GM12873 (cell line): ENCODE data around the gene BTBD8.

ENCODE experiments used
- TF ChIP-seq, protein P1 (sequence below): IDR thresholded peaks from 2 replicates; pipeline ENCODE4 v1.5.1; 2012; ENCODE audit warnings: low read depth, mild to moderate bottlenecking, moderate library complexity, low read length, control low read depth; ENCODE audit not compliant: insufficient read depth; ENCODE audit errors: missing control alignments

The BTBD8 gene

DNA sequence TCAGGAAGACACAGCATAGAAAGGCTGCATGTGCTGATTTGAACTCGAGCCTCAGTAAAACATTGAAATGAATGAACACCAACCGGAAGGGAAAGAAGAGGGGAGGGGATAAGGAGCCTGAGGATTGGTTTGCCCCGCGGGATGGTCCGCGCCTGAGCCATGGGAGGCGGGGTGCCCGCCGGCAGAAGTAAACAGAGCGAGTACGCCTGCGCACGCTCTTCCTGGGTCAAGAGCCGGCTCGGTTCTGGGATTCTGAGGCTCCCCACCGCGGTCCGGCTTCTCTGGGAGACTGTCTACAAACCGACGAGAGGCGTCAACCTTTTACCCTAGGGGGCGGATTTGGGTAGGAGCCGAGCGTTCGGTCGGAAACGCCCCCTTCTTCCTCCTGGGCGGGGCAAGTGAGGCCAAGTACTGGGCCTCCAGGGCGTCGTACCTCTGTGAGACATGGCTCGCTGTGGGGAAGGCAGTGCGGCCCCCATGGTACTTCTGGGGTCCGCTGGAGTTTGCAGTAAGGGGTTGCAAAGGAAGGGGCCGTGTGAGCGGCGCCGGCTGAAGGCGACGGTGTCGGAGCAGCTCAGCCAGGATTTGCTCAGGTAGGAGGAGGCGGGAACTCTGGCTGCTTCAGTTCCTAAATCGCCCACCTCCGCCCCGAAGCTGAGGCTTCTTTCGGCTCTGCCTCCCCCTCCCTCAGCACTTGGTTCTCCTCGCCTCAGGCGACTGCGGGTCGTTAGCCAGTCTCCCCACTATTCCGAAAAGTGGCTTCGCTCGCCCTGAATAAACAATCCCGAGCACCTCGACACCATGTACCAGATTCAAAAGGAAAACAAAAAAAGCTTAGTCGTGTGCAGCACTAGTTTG is at the start of gene BTBD8:
Gene BTBD8 (plus strand): TSS at position 218 of the 858 bp plus-strand sequence. CDS start 227 bp downstream, at position 445.
- TF ChIP-seq, protein P1, sequence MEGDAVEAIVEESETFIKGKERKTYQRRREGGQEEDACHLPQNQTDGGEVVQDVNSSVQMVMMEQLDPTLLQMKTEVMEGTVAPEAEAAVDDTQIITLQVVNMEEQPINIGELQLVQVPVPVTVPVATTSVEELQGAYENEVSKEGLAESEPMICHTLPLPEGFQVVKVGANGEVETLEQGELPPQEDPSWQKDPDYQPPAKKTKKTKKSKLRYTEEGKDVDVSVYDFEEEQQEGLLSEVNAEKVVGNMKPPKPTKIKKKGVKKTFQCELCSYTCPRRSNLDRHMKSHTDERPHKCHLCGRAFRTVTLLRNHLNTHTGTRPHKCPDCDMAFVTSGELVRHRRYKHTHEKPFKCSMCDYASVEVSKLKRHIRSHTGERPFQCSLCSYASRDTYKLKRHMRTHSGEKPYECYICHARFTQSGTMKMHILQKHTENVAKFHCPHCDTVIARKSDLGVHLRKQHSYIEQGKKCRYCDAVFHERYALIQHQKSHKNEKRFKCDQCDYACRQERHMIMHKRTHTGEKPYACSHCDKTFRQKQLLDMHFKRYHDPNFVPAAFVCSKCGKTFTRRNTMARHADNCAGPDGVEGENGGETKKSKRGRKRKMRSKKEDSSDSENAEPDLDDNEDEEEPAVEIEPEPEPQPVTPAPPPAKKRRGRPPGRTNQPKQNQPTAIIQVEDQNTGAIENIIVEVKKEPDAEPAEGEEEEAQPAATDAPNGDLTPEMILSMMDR: no peak

DNA sequence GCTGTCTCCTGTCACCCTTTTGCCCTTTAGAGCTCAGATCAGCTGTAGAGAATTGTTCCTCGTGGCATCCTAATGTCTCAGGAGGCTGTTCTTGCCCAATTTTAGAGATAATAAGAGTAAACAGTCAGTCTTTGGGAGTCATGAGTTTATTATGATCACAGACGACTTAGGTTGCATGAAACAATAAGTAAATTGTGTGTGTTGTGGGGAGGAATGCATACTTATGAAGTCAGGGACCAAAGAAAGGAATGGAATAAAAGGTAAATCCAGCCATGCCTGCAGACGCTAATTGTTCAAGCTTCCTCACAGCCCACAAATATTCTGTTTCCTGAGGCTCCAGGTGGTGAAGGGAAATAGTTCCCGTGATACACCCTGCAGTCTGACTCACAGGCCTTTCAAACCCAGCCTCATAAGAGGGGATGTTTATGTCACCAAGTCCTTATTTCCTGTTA is 49.5 kb upstream of the BTBD8 start:
- TF ChIP-seq, protein P1: no peak

DNA sequence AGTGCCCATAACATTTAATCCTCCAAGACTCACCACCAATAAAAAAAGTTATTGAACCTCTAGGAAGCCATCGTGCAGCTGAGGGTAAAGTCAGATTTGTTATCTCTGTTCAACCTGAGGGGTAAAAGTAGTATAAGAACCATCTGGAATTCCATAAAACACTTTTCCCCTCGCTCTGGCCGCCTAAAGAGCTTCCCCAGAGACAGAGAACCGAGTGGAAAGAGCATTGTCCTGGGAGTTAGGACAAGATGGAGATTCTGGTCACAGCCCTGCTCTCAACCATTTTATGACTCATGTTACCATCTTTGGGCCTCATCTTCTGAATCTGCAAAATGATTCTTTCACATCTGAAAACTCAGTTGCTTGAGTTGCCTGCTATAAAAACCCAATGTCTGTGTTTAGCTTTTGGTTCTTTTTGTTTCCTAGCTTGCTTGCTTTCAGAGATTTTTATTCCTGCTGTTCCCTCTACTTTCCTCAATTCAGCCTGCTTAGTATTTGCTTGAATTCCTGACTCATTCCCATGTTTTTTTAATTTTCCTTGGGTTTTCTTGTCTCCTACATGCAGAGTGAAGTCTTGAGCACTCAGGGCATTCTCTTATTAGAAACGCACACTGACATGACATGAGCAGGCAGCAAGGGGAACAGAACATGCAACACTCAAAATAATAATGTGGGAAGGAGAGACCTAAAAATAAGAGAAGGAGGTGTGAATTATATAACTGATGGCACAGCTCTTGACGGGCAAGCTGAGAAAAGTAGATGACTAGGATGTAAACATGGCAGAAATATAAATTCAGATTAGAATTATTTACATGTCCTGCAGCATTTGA is 48.6 kb upstream of the BTBD8 start:
- TF ChIP-seq, protein P1: no peak

DNA sequence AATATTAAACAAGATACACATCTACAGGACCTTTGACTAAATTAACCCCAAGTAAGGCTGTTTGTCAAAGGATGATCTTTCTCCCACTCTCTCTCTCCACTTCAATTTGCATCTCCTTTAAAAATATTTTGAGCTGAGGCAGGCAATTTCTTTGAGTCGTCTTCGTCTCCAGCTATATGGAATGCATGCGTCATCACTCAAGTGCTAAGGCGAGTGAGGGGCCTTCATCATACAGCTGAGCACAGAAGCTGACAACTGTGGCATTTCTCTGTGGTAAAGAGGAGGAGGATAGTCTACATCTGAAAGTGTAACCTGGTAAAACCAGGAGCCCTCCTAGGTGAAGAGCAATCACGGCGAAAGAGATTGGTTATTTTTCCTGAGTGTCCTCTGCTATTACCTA is 42.7 kb upstream of the BTBD8 start:
- TF ChIP-seq, protein P1: no peak

- TF ChIP-seq, protein P1: no peak
Observed at GRCh38 chr1:92038695-92039346, 41.3 kb upstream of the BTBD8 start.

DNA sequence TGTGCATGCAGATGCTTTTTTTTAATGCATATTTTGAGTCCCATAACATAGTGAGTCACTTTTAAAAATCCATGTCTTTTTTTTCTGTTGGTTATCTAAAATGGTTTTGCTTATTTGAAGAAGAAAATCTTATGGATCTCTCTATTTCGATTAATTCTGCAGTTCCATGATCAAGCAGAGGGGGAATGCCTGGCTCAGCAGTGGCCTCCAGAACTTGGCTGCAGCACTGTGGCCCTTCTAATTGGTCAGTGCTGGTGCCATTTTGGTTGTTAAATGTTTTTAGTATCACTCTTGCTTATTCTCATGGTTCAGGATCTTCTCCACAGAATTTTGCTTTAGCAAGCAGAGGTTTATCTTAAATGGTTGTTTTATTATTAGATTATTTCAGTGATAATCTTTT is 39.2 kb upstream of the BTBD8 start:
- TF ChIP-seq, protein P1: no peak
